ENCODE results near the gene TIGD3. TPM values are rescaled to one million over a fixed set of nuclear protein-coding genes. Genes with fewer than 3 reads are reported as not detected.
"Not testable (repeated sequence)": the region's sequence is repeated elsewhere in the genome, so short reads cannot be mapped to it uniquely, and the experiment has no call there.

The TIGD3 gene
- total RNA-seq, 1 donor from 2014 or later = 0.97 TPM

GRCh38 chr11:65321828-65322485, 32.6 kb upstream of the TIGD3 start:
- intact Hi-C loops (cut with micrococcal nuclease) = no loop called here
- DNase-seq (peak; percentile 30), ATAC-seq (peak; percentile 2)

GRCh38 chr11:65323813-65324212, 30.7 kb upstream of the TIGD3 start:
- intact Hi-C loops (cut with micrococcal nuclease) = no loop called here
- ATAC-seq (peak; percentile 24), DNase-seq (no peak)

GRCh38 chr11:65325435-65325834, 29.1 kb upstream of the TIGD3 start:
- DNase-seq = no peak
- intact Hi-C loops (cut with micrococcal nuclease) = no loop called here
- ATAC-seq = no peak

DNA sequence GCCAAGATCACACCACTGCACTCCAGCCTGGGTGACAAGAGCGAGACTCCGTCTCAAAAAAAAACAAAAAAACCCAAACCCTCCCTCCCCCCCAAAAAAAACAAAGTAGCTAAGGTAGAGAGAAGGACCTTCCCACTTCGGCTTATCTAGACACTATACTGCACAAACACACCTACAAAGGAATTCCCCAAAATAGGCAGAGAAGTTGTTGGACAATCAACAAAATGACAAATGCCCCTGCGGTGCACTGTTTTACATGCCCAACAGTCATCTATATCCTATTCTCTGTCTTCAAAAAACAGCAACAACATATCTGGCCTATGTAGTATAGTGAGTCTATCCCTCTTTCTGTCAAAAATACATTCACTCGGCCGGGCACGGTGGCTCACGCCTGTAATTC, 27.5 kb upstream of the TIGD3 start:
- intact Hi-C loops (cut with micrococcal nuclease) = no loop called here
- DNase-seq (no peak), ATAC-seq (no peak)

DNA sequence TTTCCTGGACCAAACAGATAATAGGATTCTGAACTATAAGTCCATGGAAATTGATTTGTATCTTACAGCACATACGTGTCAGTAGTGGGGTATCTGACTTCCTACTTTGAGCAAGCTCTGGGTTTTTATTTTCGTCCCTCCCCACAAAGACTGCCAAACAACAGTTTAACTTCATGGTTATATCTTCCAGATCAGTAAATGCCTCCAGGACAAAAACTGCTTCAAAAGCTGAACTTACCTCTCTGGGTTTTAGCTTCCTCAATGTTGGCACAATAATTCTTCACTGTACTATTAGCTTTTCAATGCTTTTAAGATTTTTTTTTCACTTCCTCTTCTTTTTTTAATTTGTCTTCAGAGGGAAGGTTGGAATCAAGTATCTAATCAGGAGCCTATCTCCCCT, 25.1 kb upstream of the TIGD3 start:
- no peak for DNase-seq
- intact Hi-C loops (cut with micrococcal nuclease) = no loop called here
- no peak for ATAC-seq

- intact Hi-C loops (cut with micrococcal nuclease) = no loop called here
- peak; percentile 23 for ATAC-seq
- peak; percentile 70 for DNase-seq
These were observed 24.6 kb upstream of the TIGD3 start for GRCh38 chr11:65329944-65330403.

DNA sequence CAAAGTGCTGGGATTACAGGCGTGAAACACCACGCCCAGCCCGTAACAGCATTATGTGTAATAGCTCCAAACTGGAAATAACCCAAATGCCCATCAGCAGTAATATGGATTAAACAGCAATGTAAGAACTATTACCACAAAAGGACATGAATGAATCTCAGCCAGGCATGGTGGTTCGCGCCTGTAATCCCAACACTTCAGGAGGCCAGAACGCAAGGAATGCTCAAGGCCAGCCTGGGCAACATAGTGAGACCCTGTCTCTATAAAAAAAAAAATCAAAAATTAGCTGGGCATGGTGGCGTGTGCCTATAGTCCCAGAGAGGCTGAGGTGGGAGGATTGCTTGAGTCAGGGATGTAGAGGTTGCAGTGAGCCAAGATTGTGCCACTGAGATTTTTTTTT, 24.0 kb upstream of the TIGD3 start:
- intact Hi-C loops (cut with micrococcal nuclease) = no loop called here
- no peak for ATAC-seq
- DNase-seq = no peak

DNA sequence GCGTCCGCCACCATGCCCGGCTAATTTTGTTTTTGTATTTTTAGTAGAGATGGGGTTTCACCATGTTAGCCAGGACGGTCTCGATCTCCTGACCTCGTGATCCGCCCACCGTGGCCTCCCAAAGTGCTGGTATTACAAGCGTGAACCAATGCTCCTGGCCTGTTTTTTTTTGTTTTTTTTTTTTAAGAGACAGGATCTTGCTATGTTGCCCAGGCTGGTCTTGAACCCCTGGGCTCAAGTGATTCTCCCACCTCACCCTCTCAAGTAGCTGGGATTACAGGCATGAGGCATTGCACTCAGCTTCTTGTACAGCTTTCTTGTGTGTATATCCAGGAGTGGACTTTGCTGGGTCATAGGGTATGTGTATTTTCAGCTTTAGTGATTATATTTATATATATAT, 22.0 kb upstream of the TIGD3 start:
- intact Hi-C loops (cut with micrococcal nuclease); ATAC-seq; DNase-seq: not testable (repeated sequence)

GRCh38 chr11:65334696-65335295, 19.8 kb upstream of the TIGD3 start:
- no peak for ATAC-seq
- intact Hi-C loops (cut with micrococcal nuclease) = no loop called here

DNA sequence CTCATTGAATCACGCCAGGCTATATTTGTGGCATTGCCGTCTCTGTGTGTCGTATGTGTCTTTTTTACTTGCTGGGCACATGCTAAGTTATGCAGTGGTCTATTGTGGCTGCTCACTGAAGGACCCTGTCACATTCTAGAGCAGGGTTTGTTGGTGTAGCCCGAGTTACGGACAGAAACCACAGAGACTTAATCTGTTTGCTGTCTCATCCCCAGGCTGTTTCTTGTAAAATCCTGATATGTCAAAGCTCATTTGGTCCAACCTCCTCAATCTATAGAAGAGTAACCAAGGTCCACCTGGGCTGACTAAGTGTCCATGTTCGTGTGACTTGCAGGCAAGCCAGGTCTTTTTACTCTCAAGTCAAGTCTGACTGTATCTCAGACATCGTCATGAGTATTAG, 15.9 kb upstream of the TIGD3 start:
- intact Hi-C loops (cut with micrococcal nuclease) = no loop called here
- no peak for DNase-seq
- ATAC-seq = no peak

More at GRCh38 chr11:65334696-65335295, 19.8 kb upstream of the TIGD3 start:
- no peak for DNase-seq

GRCh38 chr11:65340226-65340625, 14.3 kb upstream of the TIGD3 start:
- DNase-seq (no peak), ATAC-seq (no peak)
- intact Hi-C loops (cut with micrococcal nuclease) = no loop called here

- DNase-seq = no peak
- ATAC-seq = no peak
These were observed 12.7 kb upstream of the TIGD3 start for GRCh38 chr11:65341856-65342255.

DNA sequence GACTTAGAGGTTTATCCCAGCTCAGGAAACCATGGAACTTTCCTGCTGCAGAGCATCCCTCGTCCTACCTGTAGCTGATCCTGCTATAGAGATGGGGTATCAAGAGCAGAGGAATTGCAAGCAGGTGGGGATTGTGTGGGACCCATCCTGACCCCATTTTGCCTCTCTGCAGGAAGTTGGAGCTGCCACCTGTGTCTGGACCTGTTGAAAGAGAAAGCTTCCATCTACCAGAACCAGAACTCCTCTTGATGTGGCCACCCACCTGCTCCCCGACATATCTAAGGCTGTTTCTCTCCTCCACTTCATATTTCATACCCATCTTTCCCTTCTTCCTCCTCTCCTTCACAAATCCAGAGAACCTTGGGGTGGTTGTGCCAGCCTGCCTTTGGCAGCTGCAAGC, 3.0 kb upstream of the TIGD3 start:
- DNase-seq (no peak), ATAC-seq (no peak)
- intact Hi-C loops (cut with micrococcal nuclease) = no loop called here

More at GRCh38 chr11:65341856-65342255, 12.7 kb upstream of the TIGD3 start:
- intact Hi-C loops (cut with micrococcal nuclease) = no loop called here

DNA sequence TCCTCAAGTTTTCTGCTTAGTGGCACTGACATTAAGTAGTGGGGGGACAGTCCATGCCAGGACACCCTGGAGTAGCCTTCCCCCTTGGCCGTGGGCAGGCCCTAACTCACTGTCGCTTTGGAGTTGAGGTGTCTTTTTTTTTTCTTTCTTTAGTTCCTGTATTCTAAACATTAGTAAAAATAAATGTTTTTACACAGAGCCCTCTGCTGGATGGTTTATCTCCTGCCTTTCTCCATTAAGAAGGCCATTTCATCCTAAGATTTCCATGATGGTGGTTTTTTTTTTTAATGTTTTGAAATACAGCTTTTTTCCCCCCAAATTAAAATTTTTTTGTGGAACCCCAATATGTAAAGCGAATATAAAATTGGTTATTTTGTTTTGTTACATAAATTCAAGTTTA, 1.8 kb upstream of the TIGD3 start:
- DNase-seq (peak; percentile 20), ATAC-seq (no peak)
- intact Hi-C loops (cut with micrococcal nuclease) = no loop called here

- peak; percentile 30 for DNase-seq
- intact Hi-C loops (cut with micrococcal nuclease) = no loop called here
- ATAC-seq = no peak
These were observed 1.2 kb upstream of the TIGD3 start for GRCh38 chr11:65353376-65353775.

DNA sequence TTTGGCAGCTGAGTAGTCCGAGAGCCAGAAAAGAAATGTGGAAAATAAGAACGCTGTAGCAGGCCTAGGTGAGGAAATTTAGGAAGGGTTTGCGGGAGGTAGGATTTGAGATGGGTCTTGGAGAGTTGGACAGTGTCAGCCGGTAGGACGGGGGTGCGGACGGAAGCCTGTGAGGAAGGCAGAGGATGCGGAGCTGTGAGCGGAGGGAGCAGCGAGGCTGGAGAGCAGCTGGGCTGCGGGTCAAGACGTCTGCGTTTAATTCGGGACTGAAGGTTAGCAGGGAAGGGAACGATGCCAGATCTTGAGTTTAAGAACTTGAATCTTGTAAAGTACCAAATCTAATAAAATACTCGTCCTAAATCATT, 669 bp upstream of the TIGD3 start:
- no peak for DNase-seq
- intact Hi-C loops (cut with micrococcal nuclease) = no loop called here
- peak; percentile 4 for ATAC-seq

DNA sequence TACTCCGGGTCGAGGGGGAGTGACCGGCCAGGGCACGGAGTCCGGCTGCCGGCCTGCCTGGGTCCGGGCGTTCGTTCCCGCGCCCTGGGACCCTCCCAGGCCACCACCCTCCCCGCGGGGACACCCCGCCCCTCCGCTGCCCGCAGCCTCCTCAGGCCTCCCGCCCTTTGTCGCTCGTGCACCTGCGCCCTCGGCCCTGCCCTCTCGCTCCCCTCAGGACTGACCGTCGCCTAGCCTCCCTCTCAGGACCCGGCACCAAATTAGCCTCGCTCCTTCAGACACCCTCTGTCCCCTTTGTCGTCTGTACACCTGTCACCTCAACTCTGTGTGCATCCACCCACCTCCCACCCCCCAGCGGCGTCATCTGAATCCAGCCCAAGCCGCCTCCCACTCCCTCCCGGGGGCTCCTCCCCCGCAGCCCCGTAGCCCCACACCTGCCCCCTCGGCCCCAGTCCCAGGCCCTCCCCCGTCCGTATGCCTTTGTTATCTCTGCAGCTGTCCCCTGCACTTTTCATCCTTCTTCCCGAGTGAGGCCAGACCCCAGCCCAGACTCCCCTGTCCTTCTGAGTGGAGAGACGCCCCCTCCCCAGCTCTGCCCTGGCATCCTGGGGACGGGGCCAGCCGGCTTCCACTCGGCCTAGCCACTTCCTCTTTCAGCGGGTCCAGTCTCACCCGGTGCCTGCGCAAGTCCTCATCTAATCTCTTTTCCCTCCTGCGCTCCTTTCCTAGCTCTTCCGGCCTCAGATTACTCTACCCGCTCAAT, 643 bp downstream of the TIGD3 start:
- peak; percentile 4 for ATAC-seq
- intact Hi-C loops (cut with micrococcal nuclease) = no loop called here

GRCh38 chr11:65355776-65356393, 1.3 kb downstream of the TIGD3 start:
- DNase-seq (peak; percentile 71), ATAC-seq (peak; percentile 2)
- intact Hi-C loops (cut with micrococcal nuclease) = no loop called here

More for the DNA sequence above, 643 bp downstream of the TIGD3 start:
- peak; percentile 51 for DNase-seq

- intact Hi-C loops (cut with micrococcal nuclease) = no loop called here
- DNase-seq = peak; percentile 70
- peak; percentile 25 for ATAC-seq
These were observed 1.9 kb downstream of the TIGD3 start for GRCh38 chr11:65356394-65356972.

Data from left ventricle myocardium superior (tissue), 1 donor.